ENCODE results near the gene EFR3B. TPM values are rescaled to one million over a fixed set of nuclear protein-coding genes. Genes with fewer than 3 reads are reported as not detected.

EFR3B gene
- total RNA-seq, 1 experiment from 2014 or later: 8.9 TPM

- peaks cover 5% of the 10 kb centered on the region for H3K4me1 Mint-ChIP-seq
- TF ChIP-seq E2F1 (CRISPR knock-in tag; IDR thresholded peaks at IDR 0.05): no peak
- no peak for TF ChIP-seq USF1 (CRISPR knock-in tag; IDR thresholded peaks at IDR 0.05)
- no peak for TF ChIP-seq JAZF1 (CRISPR knock-in tag; IDR thresholded peaks at IDR 0.05)
- no peak for TF ChIP-seq ERG (CRISPR knock-in tag; IDR thresholded peaks at IDR 0.05)
- no peak for TF ChIP-seq ZMAT4 (CRISPR knock-in tag; IDR thresholded peaks at IDR 0.05)
- no peak overlapping the region for H3K4me3 Mint-ChIP-seq
- H3K36me3 Mint-ChIP-seq: no peaks in the 10 kb centered on the region
- ChIA-PET POLR2A (interaction anchor here (1.7 kb wide), 1 partner anchor 8 kb away, joined by 5 read pairs; no protein-coding TSS in a partner anchor), CTCF (interaction anchor here (1.9 kb wide), 1 partner anchor 8 kb away, joined by 12 read pairs; the partner anchor contains the start of gene EFR3B)
- ATAC-seq: no peak
- peaks cover 4% of the 10 kb centered on the region for H3K9me3 Mint-ChIP-seq
- no peak for DNase-seq (ENCODE audit: low spot score)
- no peak overlapping the region for H3K27ac Mint-ChIP-seq
- H3K27me3 Mint-ChIP-seq (ENCODE audit: low read depth): no peaks in the 10 kb centered on the region; the same call in none of the 2 replicates
These were observed 9.0 kb upstream of the EFR3B start for GRCh38 chr2:25032901-25033300.

GRCh38 chr2:25034081-25034480 is 7.8 kb upstream of the EFR3B start:
- DNase-seq (ENCODE audit: low spot score) (no peak), ATAC-seq (no peak)
- TF ChIP-seq ERG (CRISPR knock-in tag; IDR thresholded peaks at IDR 0.05): no peak
- peak; percentile 91 for TF ChIP-seq ZNF317 (CRISPR knock-in tag; IDR thresholded peaks at IDR 0.05; ENCODE audit: borderline replicate concordance, low read depth)
- TF ChIP-seq TEAD4 (CRISPR knock-in tag; IDR thresholded peaks at IDR 0.05): no peak
- no peak for TF ChIP-seq MXD4 (CRISPR knock-in tag; IDR thresholded peaks at IDR 0.05; ENCODE audit: borderline replicate concordance)
- no peak for TF ChIP-seq ZNF232 (CRISPR knock-in tag; IDR thresholded peaks at IDR 0.05)
- no peak for TF ChIP-seq NFYB (CRISPR knock-in tag; conservative IDR thresholded peaks at IDR 0.05; ENCODE audit: low read depth)
- TF ChIP-seq FOXP4 (CRISPR knock-in tag; IDR thresholded peaks at IDR 0.05): no peak
- ChIA-PET POLR2A (no interaction called here), CTCF (no interaction called here)
- Mint-ChIP-seq H3K4me3 (no peak overlapping the region), H3K9me3 (peaks cover 4% of the 10 kb centered on the region), H3K4me1 (peaks cover 5% of the 10 kb centered on the region), H3K27me3 (ENCODE audit: low read depth) (no peaks in the 10 kb centered on the region; the same call in none of the 2 replicates), H3K27ac (no peak overlapping the region), H3K36me3 (no peaks in the 10 kb centered on the region)

- DNase-seq (ENCODE audit: low spot score): no peak
- Mint-ChIP-seq H3K27ac (no peak overlapping the region), H3K4me1 (peaks cover 10% of the 10 kb centered on the region), H3K4me3 (no peak overlapping the region), H3K36me3 (no peaks in the 10 kb centered on the region), H3K9me3 (peaks cover 4% of the 10 kb centered on the region), H3K27me3 (ENCODE audit: low read depth) (peaks cover 13% of the 10 kb centered on the region)
- ATAC-seq: no peak
- ChIA-PET CTCF (interaction anchor here (1.4 kb wide), 2 partner anchors 35 to 60 kb away, joined by 3 to 4 read pairs; no protein-coding TSS in a partner anchor), POLR2A (no interaction called here)
- no peak for TF ChIP-seq PRDM15 (CRISPR knock-in tag; IDR thresholded peaks at IDR 0.05)
- TF ChIP-seq ATF6 (CRISPR knock-in tag; IDR thresholded peaks at IDR 0.05): no peak
- no peak for TF ChIP-seq SP1 (CRISPR knock-in tag; conservative IDR thresholded peaks at IDR 0.05)
- no peak for TF ChIP-seq MAX (CRISPR knock-in tag; IDR thresholded peaks at IDR 0.05)
These were observed 6.2 kb upstream of the EFR3B start for GRCh38 chr2:25035537-25036220.

Data from WTC11 (cell line).